Peyer's patch (tissue), 4 donors: ENCODE results near the gene SDC3.

ENCODE experiments used
- POLR2A ChIP-seq, 2 donors: fragments of 450-650 bp; IDR thresholded peaks; one replicate each; pipeline ENCODE4 v1.5.1; 2017; ENCODE audit warnings: antibody characterized with exemption in 2 of 2, mild to moderate bottlenecking in 2 of 2, moderate library complexity in 2 of 2
- TF ChIP-seq, protein P1 (sequence below), 6 experiments: fragments of 450-650 bp in 4 of 6; fragments of 200-600 bp in 2 of 6; sonication (generic) in 1 of 6; IDR thresholded peaks; one replicate each; pipeline ENCODE4 v1.5.1; 2017 to 2019; ENCODE audit warnings: antibody characterized with exemption in 6 of 6, mild to moderate bottlenecking in 3 of 6, moderate library complexity in 1 of 6

DNA sequence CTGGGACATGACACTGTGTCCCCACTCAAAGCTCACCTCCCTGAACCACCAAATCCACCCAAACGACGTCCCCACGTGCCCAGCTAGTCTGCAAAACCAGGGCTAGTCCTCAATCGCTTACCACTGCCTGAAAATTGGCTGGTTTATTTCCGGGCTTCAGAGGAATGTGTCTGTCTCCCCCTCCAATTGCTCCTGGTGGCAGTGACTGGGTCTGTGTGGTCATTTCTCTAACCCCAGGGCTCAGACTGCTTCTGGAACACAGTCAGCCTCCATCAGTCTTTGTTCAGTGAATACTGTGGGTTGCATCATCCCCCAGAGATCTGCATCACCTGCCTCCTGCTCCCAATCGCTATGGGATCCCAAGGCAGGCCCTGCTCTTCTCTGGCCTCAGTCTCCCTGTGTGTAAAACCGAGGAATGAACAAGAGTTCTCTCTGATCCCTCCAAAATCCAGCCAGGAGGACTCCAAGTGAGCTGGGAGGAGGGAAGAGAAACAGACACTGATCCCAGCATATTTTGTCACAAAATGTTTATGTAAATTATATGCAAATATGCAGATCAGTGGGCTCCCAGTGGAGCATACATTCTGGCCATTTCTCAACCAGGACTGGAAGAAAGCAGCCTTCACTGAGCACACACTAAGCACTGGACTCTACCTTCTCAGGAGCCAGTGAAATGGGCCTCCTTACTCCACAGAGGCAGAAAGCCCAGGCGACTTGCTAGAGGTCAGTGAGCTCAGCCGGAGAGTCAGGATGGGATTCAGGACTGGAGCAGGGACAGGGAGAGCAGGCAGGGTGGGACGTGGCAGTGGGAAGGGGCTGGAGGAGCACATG, 20.9 kb downstream of the SDC3 start:
- TF ChIP-seq, protein P1, sequence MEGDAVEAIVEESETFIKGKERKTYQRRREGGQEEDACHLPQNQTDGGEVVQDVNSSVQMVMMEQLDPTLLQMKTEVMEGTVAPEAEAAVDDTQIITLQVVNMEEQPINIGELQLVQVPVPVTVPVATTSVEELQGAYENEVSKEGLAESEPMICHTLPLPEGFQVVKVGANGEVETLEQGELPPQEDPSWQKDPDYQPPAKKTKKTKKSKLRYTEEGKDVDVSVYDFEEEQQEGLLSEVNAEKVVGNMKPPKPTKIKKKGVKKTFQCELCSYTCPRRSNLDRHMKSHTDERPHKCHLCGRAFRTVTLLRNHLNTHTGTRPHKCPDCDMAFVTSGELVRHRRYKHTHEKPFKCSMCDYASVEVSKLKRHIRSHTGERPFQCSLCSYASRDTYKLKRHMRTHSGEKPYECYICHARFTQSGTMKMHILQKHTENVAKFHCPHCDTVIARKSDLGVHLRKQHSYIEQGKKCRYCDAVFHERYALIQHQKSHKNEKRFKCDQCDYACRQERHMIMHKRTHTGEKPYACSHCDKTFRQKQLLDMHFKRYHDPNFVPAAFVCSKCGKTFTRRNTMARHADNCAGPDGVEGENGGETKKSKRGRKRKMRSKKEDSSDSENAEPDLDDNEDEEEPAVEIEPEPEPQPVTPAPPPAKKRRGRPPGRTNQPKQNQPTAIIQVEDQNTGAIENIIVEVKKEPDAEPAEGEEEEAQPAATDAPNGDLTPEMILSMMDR (IDR thresholded peaks at IDR 0.05) = no peak
- TF ChIP-seq POLR2A (IDR thresholded peaks at IDR 0.05) = no peak
